GM18858 (cell line): ENCODE measurements around the gene RAB29.
"Not testable (repeated sequence)": the region's sequence is repeated elsewhere in the genome, so short reads cannot be mapped to it uniquely, and the experiment has no call there.

Experiments used
- ATAC-seq: cut with Tn5 transposase; IDR thresholded peaks from one replicate; pipeline ENCODE4 v1.9.1; 2021; ENCODE audit not compliant: unreplicated experiment

Gene RAB29, protein sequence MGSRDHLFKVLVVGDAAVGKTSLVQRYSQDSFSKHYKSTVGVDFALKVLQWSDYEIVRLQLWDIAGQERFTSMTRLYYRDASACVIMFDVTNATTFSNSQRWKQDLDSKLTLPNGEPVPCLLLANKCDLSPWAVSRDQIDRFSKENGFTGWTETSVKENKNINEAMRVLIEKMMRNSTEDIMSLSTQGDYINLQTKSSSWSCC

DNA sequence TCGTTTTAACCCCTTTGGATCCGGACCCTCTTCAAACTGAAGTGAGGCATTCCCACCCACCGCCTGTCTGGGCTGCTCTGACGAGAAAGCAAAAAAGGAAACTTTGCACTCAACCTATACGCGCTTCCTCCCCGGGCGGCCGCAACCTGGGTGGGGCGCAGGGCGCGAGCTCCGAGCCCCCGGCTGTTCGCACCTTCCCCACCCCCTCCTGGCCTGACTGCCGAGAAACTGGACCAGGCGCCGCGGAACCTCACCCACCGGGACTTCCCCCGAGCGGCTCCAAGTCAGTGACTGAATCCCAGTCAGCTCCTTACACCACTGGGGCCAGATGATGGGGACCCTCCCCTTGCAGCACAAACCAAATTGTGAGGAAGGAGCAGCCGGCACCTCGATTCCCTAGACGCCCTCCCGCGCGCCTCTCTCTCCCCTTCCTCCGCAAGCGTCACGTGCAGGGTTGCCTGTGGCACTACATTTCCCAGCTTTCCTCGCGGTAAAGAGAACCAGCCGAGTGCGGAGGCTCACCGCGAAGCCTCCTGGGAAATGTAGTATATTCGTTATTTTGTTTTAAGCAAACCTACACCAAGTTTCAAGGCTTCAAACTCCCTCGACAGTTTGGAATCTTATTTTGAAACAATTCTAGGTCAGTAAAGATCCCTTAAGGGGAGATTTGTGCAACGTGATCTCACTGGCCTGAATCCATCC, at the start of gene RAB29:
Gene RAB29 (minus strand): TSS at position 468 of the 702 bp plus-strand sequence. CDS start 526 bp downstream, outside the sequence.
- no peak for ATAC-seq

DNA sequence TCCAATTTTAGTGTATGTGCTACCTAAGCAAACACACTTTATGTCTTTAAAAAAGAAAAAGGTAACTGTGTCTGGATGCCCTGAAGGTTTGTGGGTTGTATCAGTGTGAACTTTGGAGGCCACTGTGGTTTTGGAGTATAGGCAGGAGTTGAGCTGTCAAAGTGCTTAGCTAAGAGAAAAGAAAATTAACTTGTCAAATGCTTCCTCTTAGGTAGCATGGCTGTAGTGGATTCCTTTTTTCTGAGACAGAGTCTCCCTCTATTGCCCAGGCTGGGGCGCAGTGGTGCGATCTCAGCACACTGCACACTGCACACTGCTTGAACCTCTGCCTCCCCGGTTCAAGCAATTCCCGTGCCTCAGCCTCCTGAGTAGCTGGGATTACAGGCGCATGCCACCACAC, 48.9 kb upstream of the RAB29 start:
- ATAC-seq = no peak

DNA sequence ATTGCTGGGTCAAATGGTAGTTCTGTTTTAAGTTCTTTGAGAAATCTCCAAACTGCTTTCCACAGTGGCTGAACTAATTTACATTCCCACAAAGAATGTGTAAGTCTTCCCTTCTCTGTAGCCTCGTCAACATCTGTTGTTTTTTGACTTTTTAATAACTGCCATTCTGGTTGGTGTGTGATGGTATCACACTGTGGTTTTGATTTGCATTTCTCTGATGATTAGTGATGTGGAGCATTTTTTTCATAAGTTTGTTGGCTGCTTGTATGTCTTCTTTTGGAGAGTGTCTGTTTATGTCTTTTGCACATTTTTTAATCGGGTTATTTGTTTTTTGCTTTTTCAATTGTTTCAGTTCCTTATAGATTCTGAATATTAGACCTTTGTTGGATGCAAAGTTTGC, 48.0 kb upstream of the RAB29 start:
- ATAC-seq = not testable (repeated sequence)

DNA sequence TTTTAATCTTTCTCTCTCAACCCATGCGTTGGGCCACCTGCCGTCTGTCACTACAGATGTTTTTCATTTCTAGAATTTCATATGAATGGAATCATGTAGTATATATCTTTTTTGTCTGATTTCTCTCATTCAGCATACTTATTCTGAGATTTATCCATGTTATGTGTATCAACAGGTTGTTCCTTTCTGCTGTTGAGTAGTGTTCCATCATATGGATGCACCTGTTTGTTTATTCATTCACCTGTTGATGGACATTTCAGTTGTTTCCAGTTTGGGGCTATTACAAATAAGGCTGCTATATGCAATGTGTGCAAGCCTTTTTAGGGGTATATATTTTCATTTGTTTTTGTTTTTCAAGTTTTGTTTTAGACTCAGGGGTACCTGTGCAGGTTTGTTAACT, 47.1 kb upstream of the RAB29 start:
- no peak for ATAC-seq

DNA sequence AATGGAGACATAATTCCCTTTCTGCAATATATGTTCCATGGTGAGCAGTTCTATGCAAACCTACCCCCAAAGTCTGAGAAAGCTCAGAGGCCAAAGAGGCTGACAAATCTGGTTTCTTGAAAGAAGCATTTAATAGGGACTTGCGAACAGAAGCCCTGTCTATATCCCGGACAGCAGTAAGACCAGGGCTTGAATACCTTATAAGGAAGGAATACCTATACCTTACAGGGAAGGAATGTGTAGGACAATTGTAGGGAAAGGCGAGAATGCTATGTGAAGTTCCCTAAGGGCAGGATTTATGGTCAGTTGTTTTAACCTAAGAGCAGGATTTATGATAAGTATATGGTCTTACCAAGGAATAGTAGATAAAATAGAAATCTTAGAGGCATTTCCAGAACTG, 42.7 kb upstream of the RAB29 start:
- ATAC-seq = no peak

DNA sequence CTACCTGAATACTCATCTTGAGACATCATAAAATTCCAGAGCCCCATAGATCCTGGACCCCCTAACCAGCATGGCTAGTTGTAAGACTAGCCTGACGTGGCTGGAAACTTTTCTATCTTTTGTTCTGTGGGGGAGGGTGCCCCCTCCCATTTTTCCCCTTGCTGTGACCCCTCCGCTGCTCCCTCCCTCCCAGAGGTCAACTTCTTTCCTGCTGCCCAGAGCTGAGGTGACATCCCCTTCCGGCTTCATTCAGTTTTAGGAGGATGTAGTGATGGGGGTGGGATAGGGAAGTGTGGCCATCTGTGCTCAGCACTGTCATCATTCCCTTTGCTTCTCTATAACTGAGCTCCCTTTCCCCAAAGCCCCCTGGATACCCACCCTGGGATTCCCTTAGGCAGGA, 42.1 kb upstream of the RAB29 start:
- ATAC-seq = no peak

DNA sequence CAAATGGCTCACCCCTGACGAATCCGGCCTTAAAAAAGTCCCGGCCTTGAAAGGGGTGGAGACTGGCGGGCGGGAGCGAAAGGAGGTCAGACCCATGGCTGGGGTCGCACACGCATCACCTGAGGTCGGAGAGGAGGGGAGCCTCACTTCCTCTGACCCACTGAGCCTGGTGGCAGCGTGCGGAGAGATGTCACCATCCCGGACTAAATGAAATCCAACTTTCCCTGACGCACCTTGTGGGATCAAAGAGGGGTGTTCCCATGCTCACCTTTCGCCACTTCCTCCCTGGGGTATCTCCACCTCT, 38.4 kb upstream of the RAB29 start:
- no peak for ATAC-seq

DNA sequence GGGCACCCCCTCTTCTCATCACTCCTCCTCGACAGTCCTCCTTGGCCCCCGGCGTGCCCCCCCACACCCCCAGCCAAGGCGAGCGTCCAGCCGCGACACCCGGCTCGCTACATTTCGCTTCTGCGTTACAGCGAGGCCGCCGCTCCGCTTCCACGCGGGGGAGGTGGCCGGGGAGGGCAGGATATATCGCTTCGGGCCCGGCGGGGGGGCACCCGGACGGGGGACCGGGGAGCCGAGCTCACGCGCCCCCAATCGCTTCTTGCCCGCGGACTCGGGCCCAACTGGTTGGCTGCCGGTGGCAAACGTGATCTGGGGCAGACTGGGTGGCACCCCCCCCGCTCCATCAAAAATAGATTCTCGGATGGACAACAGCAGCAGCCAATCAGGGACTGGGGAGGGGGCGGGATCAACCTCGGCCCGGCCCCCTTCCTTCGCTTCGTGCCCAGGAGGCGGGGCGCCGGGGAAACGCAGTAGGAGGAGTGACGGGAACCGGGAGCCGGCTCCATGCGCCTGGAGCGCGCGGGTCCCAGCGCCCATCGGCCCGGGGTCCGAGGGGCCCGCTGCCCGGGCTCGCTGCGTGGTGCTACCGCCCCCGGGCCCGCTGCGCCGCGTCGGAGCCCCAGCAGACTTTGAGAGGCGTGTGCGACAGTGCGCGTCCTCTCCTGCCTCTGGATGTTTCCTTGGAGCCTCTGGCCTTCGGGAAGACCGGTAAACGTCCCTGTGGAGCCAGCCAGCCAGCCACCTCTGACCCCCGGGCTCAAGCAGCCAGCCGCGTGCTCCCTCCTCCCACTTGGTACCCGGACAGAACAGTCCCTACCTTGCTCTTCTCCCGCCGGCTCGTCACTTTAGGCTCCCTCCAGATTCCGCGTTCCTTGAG, 37.8 kb upstream of the RAB29 start, which contains the start of gene SLC41A1:
Gene SLC41A1 (minus strand): TSS at position 321 of the 877 bp plus-strand sequence. CDS start 2,757 bp downstream, outside the sequence.
- ATAC-seq = peak; percentile 47

DNA sequence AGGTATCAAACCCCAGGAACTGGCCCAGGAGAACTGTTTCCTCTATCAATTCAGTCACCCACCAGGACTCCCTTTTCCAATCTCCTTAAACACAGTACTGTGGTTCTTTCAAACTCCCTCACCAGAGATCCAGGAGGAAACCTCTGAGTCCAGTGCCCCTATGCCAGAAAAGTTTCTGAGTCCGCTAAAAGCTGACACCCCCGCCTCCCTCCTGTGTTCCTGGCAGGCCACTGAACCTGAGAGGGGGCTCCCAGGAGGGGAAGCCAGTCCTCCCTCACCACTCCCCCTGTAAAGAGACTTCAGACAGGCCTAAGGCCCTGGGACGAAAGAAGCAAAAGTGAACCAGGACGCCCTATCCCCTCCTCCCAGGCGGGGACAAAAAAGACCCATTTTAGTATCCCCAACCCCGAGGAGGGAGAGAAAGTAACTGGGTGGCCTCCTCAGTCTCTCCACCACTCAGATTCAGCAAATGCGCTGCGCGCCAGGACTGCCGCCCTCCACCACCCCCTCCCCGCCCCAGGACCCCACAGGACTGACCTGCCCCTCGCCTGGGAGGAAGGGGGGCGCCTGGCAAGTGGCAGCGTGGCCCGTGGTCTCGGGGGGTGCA, 37.1 kb upstream of the RAB29 start:
- ATAC-seq = no peak

DNA sequence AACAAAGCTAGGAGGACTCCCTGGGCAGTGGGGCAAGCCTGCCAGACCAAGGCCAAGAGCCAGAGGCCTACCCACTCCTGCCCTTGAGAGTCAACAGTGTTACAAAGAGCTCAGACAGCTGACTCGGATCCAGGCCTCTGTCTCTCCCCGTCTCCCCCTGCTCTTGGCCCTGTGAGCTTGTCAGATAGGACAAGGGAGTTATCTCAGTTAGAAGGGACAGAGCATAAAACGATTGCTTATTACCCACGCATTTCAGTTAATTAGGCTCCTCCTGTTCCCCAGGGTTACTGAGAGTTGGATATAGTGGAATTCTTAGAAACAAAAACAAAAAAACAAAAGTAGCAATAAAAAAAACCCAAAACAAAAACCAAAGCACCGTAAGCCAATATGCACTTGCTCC, 36.4 kb upstream of the RAB29 start:
- ATAC-seq = no peak

DNA sequence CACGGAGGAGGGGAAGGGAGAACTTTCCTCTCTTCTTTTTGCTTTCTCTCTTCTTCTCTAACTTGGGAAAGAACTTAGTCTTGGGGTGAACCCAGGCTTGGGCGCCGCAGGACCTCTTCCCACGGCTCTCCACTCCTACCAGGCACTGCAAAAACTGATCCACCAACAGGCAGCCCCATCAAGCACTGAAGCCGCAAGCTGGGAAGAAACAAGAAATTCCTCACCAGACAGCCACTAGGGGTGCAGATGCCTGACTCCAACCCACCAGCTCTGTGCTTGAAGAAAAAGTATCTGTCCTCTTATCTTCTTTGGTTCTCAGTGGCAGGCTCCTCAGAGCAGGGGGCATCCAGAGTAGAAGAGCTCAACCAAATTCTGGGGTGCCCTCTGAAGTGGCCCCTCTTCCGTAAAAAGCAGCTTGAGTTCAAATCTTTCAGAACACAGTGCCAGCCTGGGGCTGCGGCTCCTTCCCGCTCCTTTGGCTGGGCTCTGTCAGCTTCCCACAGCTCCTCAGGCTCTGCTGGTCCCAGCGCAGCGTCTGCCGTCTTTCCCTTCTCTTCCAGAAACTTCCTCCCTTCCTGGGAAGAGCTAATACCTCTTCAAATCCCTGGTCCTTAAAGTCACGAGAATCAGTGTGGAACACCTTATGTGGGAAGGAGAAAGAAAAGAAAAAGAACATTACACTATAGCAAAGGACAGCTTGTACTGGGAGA, 35.3 kb upstream of the RAB29 start:
- no peak for ATAC-seq

DNA sequence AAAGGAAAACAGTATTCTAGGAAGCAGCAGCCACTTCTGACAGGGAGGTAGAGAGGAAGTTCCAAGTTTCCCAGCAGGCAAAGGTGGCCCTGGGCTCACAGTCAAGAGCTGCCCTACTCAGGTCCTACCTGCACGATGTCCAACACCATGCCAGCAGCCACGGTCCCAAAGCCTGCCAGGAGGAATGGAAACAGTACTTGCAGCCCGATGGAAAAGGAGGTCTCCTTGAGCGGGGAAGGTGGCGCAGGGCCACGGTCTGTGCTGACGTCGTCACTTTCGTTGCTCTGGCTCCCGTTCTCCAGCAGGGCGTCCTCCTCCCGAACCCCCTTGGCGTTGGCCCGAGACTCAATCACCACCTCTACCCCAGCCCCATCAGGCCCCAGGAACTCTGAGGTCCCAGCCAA, 34.7 kb upstream of the RAB29 start:
- no peak for ATAC-seq

DNA sequence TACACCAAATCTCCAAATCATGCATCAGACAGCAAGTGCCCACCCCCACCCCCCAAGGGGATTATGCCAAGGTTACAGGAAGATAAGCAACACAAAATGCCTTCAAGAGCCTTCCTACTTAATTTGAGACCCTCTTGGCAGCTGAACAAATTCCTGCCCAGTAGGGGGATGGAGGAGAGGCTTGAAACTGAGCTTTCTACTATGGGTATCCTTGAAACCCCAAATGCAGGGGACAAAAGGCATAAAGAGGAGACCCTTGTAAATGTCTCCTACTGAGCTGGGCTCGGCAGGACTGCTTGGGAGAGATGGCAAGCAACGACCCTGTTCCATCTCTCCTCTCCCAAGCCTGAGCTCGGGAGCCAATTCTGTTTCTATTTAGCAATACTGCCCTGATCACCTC, 34.2 kb upstream of the RAB29 start:
- ATAC-seq = no peak

DNA sequence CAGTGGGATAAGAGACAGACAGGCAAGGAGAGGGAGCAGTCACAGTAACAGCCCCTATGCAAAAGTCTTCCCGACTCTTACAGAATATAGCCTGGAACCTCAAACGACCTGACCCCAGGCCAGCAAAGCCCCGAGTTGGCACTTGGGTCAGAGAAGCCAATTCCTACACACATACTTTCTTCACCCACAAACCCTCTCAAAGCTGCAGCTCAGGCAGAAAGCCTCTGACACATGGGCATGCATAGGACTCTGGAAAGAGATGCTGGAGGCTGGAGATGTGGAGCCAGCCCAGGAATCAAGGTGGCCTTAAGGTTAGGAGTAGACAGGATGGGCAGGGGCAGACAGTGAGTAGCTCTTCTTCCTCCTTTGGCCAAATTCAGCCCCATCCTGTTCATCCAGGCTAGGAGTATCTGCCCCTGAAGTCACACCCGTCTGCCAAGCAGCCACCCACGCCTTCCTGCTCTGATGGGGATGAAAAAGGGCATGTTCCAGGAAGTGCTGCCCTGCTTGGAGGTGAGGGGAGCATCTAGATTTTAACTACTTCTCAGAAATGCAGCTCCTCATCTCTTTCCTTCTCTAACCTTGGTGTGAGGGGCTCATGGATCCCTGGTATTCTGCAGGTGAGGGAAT, 29.9 kb upstream of the RAB29 start:
- ATAC-seq = no peak

DNA sequence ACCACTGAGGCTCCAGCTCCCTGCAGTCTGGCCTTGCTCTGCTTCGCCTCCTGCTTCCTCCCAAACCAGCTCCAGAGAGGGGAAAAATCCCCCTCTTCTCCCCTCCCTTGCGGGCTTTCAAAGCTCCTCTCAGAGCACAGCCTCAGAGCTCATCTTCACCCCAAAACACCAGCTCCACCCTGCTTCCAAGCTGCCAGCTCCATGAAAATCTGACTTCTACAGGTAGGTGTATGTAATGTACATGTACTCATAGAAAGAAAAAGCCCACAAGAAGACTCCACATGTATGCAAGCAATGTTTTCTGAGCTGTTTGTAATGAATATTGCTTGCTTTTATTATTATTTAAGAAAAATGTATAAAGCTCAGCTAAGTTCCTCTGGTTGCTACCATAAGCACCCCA, 29.3 kb upstream of the RAB29 start:
- no peak for ATAC-seq

DNA sequence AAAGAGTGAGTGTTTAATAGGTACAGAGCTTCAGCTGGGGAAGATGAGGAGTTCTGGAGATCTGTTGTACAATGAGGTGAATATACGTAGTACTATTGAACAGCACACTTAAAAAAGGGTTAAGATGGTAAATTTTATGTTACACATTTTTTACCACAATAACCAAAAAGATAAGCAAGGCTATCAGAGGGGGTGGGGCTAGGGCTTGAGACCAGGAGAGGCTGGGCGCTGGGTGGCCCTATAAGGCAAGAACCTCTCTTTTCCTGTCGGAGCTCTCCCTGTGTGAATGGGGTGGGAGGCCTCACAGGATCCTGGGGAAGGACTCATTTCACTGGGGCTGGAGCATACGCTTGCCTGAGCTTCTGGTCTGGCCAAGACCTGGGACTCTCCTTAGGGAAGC, 28.7 kb upstream of the RAB29 start:
- ATAC-seq = no peak

DNA sequence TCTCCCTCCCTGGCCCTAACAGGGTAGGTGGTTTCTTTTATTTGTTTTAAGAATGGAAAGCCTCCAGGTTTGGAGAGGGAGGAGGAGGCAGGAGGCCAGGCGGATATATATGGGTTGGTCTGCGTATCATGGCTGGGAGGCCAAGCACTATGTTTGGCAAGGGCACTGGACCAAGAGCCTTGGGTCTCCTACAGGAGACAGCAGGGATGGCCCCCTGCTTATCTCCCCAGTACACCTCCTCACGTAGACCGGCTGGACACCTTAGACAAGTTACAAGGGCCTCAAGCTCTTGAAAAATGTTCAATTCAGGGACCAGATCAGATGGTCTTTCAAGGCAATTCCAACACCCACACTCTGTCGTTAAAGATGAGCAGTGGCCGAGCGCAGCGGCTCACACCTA, 26.8 kb upstream of the RAB29 start:
- no peak for ATAC-seq

DNA sequence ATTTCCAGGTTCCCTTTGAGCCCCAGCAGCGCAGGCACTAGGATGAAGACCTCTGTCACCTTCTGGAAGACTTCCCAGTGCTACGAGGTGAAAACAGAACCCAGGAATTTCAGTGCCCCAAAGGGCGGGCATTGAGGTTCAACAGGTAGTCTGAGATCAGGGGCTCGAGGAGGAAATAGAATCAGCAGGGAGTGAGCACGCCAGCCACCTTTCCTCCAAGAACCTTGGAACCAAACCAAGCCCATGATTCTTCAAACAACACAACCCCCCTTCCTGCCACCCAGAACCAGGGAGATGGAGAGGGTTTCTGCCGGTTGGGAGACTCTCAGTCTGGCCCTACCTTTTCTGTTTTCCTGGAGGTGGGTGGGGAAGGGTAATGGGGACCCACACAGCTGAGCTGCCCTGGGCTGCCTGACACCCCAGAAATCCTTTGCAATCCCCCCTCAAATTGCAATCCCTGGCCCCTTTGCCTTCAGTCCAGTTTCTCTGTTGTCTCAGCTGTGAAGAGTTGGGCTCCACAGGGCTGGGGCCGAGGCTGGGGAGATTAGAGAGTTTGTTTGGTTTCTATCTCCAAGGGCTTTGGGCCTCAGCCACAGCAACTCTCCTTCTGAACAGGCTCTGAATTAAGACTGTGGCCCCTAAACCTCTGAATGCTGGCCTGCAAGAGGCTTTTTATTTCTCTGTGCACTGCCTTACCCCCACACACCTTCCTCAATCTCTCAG, 25.9 kb upstream of the RAB29 start:
- ATAC-seq = no peak

DNA sequence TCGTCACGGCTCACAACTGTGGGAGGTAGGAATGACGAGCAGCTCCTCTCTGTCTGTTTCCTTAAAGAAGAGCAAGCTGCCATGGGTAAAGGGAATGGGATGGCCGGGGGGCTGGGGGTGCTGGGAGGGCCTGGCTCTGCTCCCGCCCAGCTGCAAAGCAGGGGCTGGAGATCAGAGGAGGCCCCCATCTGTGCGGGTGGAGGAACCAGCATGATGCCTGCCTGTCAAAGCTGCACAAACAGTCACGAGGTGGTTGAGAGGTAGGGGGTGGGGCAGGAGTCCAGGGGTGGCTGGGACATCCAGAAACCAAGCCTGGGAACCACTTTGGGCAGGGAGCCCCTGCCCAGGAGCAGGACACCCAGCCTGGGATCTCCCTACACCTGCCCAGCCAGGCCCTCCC, 25.1 kb upstream of the RAB29 start:
- no peak for ATAC-seq

DNA sequence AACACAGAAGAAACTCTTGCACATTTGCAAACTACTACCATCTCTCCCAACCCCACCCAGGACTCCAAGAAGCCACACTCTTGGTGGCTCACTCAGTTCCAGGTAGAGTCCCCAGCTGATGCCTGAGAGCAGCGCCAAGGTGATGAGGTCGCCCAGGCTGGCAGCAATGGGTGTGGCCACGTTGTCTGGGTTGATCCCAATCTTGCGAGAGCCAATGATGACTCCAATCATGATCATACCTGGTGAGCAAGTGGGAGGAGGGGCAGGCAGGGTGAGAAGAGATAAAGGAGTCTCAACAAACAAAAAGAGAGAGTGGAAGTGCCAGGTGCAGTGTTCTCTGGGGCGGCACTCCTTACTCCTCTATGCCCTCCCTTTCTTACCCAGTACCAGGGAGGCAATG, 23.3 kb upstream of the RAB29 start:
- no peak for ATAC-seq
